H1 (cell line): ENCODE measurements around the gene KMT2E. TPM values are rescaled to one million over a fixed set of nuclear protein-coding genes. Genes with fewer than 3 reads are reported as not detected.

Experiments used
- CTCF ChIA-PET: fragments of 300-600 bp; sonication (Branson Sonifier 250); formaldehyde crosslinking; loops from one replicate; lab custom pipeline; 2021; ENCODE audit not compliant: partially characterized antibody; lab: Charles Lee
- POLR2A ChIA-PET: fragments of 300-600 bp; sonication (Branson Sonifier 250); formaldehyde crosslinking; loops from one replicate; lab custom pipeline; 2021; ENCODE audit warnings: inconsistent platforms; ENCODE audit not compliant: partially characterized antibody; lab: Charles Lee
- DNase-seq, 2 experiments: peaks; one replicate each; pipeline versions ENCODE4 v3.0.0 to v3.0.0-alpha.2; 2010 to 2022; ENCODE audit warnings: low spot score in 2 of 2, low read depth in 1 of 2, mixed read lengths in 1 of 2
- FAIRE-seq: peaks from 2 replicates; lab custom pipeline; 2011; peaks lifted over from hg19 to GRCh38; lab: Jason Lieb, UNC
- H2AFZ ChIP-seq: 2 replicates; pipeline ENCODE4 v1.8.1; 2012; ENCODE audit warnings: low read length, inconsistent platforms
- H2AK5ac ChIP-seq: 2 replicates; pipeline ENCODE4 v1.6.1; 2013; ENCODE audit warnings: low read depth, low read length
- H2BK120ac ChIP-seq: replicated peaks from 2 replicates; pipeline ENCODE3; 2013; ENCODE audit warnings: low read depth, low read length, inconsistent platforms
- H2BK12ac ChIP-seq: 2 replicates; pipeline ENCODE4 v1.6.1; 2013; ENCODE audit warnings: low read depth, low read length
- H2BK15ac ChIP-seq: 2 replicates; pipeline ENCODE4 v1.6.1; 2013; ENCODE audit warnings: low read length
- H2BK20ac ChIP-seq: 2 replicates; pipeline ENCODE4 v1.6.1; 2013; ENCODE audit warnings: low read length
- H2BK5ac ChIP-seq: 2 replicates; pipeline ENCODE4 v1.6.1; 2013; ENCODE audit warnings: low read depth, low read length
- H3K14ac ChIP-seq: 2 replicates; pipeline ENCODE4 v1.6.1; 2013; ENCODE audit warnings: inconsistent platforms; ENCODE audit not compliant: insufficient read length
- H3K18ac ChIP-seq: 2 replicates; pipeline ENCODE4 v1.6.1; 2013; ENCODE audit warnings: low read length; ENCODE audit errors: extremely low read depth
- H3K23ac ChIP-seq: 2 replicates; pipeline ENCODE4 v1.6.1; 2013; ENCODE audit warnings: inconsistent platforms; ENCODE audit not compliant: insufficient read length
- H3K23me2 ChIP-seq: 2 replicates; pipeline ENCODE4 v1.6.1; 2013; ENCODE audit warnings: low read depth, low read length
- H3K27ac ChIP-seq: 2 replicates; pipeline ENCODE4 v1.6.1; 2011; ENCODE audit warnings: low read depth, low read length, inconsistent platforms
- H3K27me3 ChIP-seq, 4 experiments: replicated peaks in 1 of 4; 1 replicate in 1 of 4; 2 replicates in 3 of 4; pipeline versions ENCODE4 v1.6.1 to v1.8.1; 2011 to 2013; ENCODE audit warnings: low read length in 3 of 4, mild to moderate bottlenecking in 3 of 4, inconsistent platforms in 2 of 4, mixed read lengths in 2 of 4, moderate library complexity in 1 of 4; ENCODE audit not compliant: control insufficient read depth in 3 of 4, insufficient read depth in 3 of 4; ENCODE audit errors: extremely low read depth in 1 of 4
- H3K36me3 ChIP-seq, 4 experiments: 2 replicates each; pipeline versions ENCODE4 v1.6.1 to v1.8.1; 2011 to 2013; ENCODE audit warnings: mild to moderate bottlenecking in 4 of 4, low read length in 3 of 4, moderate library complexity in 2 of 4, control low read depth in 1 of 4, inconsistent platforms in 1 of 4; ENCODE audit not compliant: insufficient read depth in 4 of 4, control insufficient read depth in 2 of 4
- H3K4ac ChIP-seq: replicated peaks from 2 replicates; pipeline ENCODE3; 2013; ENCODE audit warnings: low read length, low read depth, mixed read lengths, inconsistent platforms; ENCODE audit not compliant: insufficient read length
- H3K4me1 ChIP-seq, 4 experiments: replicated peaks in 1 of 4; 1 replicate in 1 of 4; 2 replicates in 3 of 4; pipeline versions ENCODE4 v1.6.1 to v1.8.1; 2011 to 2013; ENCODE audit warnings: low read length in 3 of 4, inconsistent platforms in 2 of 4, mixed read lengths in 1 of 4; ENCODE audit not compliant: insufficient read depth in 4 of 4, control insufficient read depth in 3 of 4
- H3K4me2 ChIP-seq, 2 experiments: 2 replicates each; pipeline versions ENCODE4 v1.6.1 to v1.8.1; 2011 to 2013; ENCODE audit warnings: low read depth in 2 of 2, low read length in 2 of 2, control low read depth in 1 of 2, inconsistent platforms in 1 of 2, mild to moderate bottlenecking in 1 of 2; ENCODE audit not compliant: insufficient read depth in 1 of 2
- H3K4me3 ChIP-seq, 4 experiments: fragments of 200-600, 300-600 bp in 1 of 4; sonication (generic), shearing (Covaris generic), sonication (Bioruptor Twin) in 1 of 4; 2 replicates each; pipeline versions ENCODE4 v1.5.1 to v1.8.1; 2011 to 2016; ENCODE audit warnings: low read length in 4 of 4, low read depth in 3 of 4, control low read depth in 2 of 4, inconsistent platforms in 2 of 4, mild to moderate bottlenecking in 2 of 4, mixed read lengths in 1 of 4, moderate library complexity in 1 of 4; ENCODE audit not compliant: insufficient read depth in 2 of 4; ENCODE audit errors: extremely low read depth in 1 of 4
- H3K56ac ChIP-seq: replicated peaks from 2 replicates; pipeline ENCODE3; 2013; ENCODE audit warnings: low read depth, mild to moderate bottlenecking, mixed read lengths, low read length, inconsistent platforms; ENCODE audit not compliant: insufficient read length
- H3K79me1 ChIP-seq: 2 replicates; pipeline ENCODE4 v1.6.1; 2013; ENCODE audit warnings: low read depth, low read length, control low read depth
- H3K79me2 ChIP-seq, 2 experiments: 2 replicates each; pipeline versions ENCODE4 v1.6.1 to v1.8.1; 2012 to 2013; ENCODE audit warnings: low read length in 2 of 2, mild to moderate bottlenecking in 2 of 2, inconsistent platforms in 1 of 2; ENCODE audit not compliant: insufficient read depth in 2 of 2, control insufficient read depth in 1 of 2
- H3K9ac ChIP-seq, 4 experiments: replicated peaks in 1 of 4; 1 replicate in 1 of 4; 2 replicates in 3 of 4; pipeline versions ENCODE4 v1.6.1 to v1.8.1; 2011 to 2013; ENCODE audit warnings: low read depth in 3 of 4, low read length in 3 of 4, control low read depth in 2 of 4, mild to moderate bottlenecking in 2 of 4, moderate library complexity in 2 of 4, inconsistent platforms in 1 of 4; ENCODE audit errors: extremely low read depth in 1 of 4
- H3K9me3 ChIP-seq, 2 experiments: 2 replicates each; pipeline versions ENCODE4 v1.6.1 to v1.8.1; 2012 to 2013; ENCODE audit warnings: mild to moderate bottlenecking in 2 of 2, moderate library complexity in 2 of 2, control low read depth in 1 of 2, inconsistent platforms in 1 of 2, low read depth in 1 of 2, low read length in 1 of 2, mixed read lengths in 1 of 2; ENCODE audit not compliant: insufficient read depth in 2 of 2
- H4K20me1 ChIP-seq, 2 experiments: replicated peaks in 1 of 2; 2 replicates each; pipeline versions ENCODE3 to v1.8.1; 2011 to 2013; ENCODE audit warnings: inconsistent platforms in 2 of 2, low read length in 2 of 2, mild to moderate bottlenecking in 1 of 2; ENCODE audit not compliant: insufficient read depth in 2 of 2, control insufficient read depth in 1 of 2
- H4K5ac ChIP-seq: 2 replicates; pipeline ENCODE4 v1.6.1; 2013; ENCODE audit warnings: low read length, low read depth, mixed read lengths, inconsistent platforms; ENCODE audit not compliant: insufficient read length
- H4K8ac ChIP-seq: 2 replicates; pipeline ENCODE4 v1.8.0; 2013; ENCODE audit warnings: mild to moderate bottlenecking, moderate library complexity, low read length, inconsistent platforms; ENCODE audit not compliant: insufficient read depth; ENCODE audit errors: extremely low read depth
- H4K91ac ChIP-seq: replicated peaks from 2 replicates; pipeline ENCODE3; 2013; ENCODE audit warnings: low read length, mixed read lengths, inconsistent platforms; ENCODE audit not compliant: insufficient read length
- ATF2 ChIP-seq: IDR thresholded peaks from 2 replicates; pipeline ENCODE4 v1.6.1; 2012; ENCODE audit warnings: low read length, inconsistent platforms
- EGR1 ChIP-seq: IDR thresholded peaks from 2 replicates; pipeline ENCODE4 v1.6.1; 2011; ENCODE audit warnings: low read depth, low read length, borderline replicate concordance
- EZH2 ChIP-seq: fragments of 200-600 bp; sonication (generic); IDR thresholded peaks from 2 replicates; pipeline ENCODE4 v1.7.1; 2012; ENCODE audit warnings: low read depth, mild to moderate bottlenecking, moderate library complexity, low read length, inconsistent platforms; ENCODE audit not compliant: severe bottlenecking
- GABPA ChIP-seq: IDR thresholded peaks from 2 replicates; pipeline ENCODE4 v1.6.1; 2011; ENCODE audit warnings: mild to moderate bottlenecking, low read length, moderate library complexity, borderline replicate concordance; ENCODE audit not compliant: insufficient read depth
- GTF2F1 ChIP-seq: IDR thresholded peaks from 2 replicates; pipeline ENCODE4 v1.6.1; 2012; ENCODE audit warnings: low read depth, low read length, improper control_type of control experiment, borderline replicate concordance
- HDAC6 ChIP-seq: IDR thresholded peaks from one replicate; pipeline ENCODE4 v1.7.1; 2012; ENCODE audit warnings: low read depth, mild to moderate bottlenecking, inconsistent platforms, low read length, moderate library complexity
- SIRT6 ChIP-seq: IDR thresholded peaks from one replicate; pipeline ENCODE4 v1.7.1; 2012; ENCODE audit warnings: low read length, inconsistent platforms
- TAF7 ChIP-seq: optimal IDR thresholded peaks from 2 replicates; pipeline ENCODE3; 2011; ENCODE audit warnings: low read depth, mild to moderate bottlenecking, inconsistent platforms, low read length, moderate library complexity, borderline replicate concordance
- TCF12 ChIP-seq: IDR thresholded peaks from 2 replicates; pipeline ENCODE4 v1.6.1; 2011; ENCODE audit warnings: low read depth, mild to moderate bottlenecking, low read length
- WGBS, 2 experiments: shearing (Covaris generic) in 1 of 2; methylation state at CpG; one replicate each; pipeline versions ENCODE4 v1.1.6 to v1.1.7; 2013 to 2015; ENCODE audit warnings: low lambda C conversion rate in 2 of 2, mixed read lengths in 2 of 2, inconsistent platforms in 1 of 2, low coverage in 1 of 2, missing lambda C conversion rate in 1 of 2; ENCODE audit not compliant: insufficient replicate concordance in 2 of 2, insufficient coverage in 1 of 2, insufficient read length in 1 of 2; ENCODE audit errors: extremely low coverage in 1 of 2, missing lambda C conversion rate in 1 of 2; 5-methylcytosine and 5-hydroxymethylcytosine counted together
- polyA plus RNA-seq, 7 experiments: library from polyadenylated mRNA; depleted of rRNA in 3 of 7; stranded (reverse) in 5 of 7; unstranded in 2 of 7; fragments of >200 nt in 5 of 7; fragments of 200-250 nt in 2 of 7; gene quantifications; 1 replicate in 5 of 7; 2 replicates in 1 of 7; 4 replicates in 1 of 7; pipeline versions ENCODE4 v1.2.1 to v1.2.3, GENCODE V29; 2011 to 2013; ENCODE audit warnings: missing spikeins in 2 of 7, mixed read lengths in 2 of 7
- total RNA-seq: library from RNA; stranded (reverse); fragmentation: NEBNext Ultra II Directional; extraction: Animal tissue kit (Norgen Biotek cat#: 25700); gene quantifications from 2 replicates; pipeline ENCODE4 v1.2.1, GENCODE V29; 2021

Gene KMT2E
- total and polyA plus RNA-seq, 2 of the 8 experiments (the other 6 are each of a cell fraction or from before 2014, with no cell fraction given): 10.9 to 45.0 TPM

- Histone ChIP-seq H3K9ac (no peak overlapping the region), H3K23ac (no peak overlapping the region), H3K4me2 (no peak overlapping the region), H4K91ac (no peak overlapping the region), H3K56ac (no peak overlapping the region), H3K36me3 (no peaks in the 10 kb centered on the region; a peak in 1 of 8 replicates), H3K79me1 (no peaks in the 10 kb centered on the region), H2BK5ac (no peak overlapping the region), H2BK120ac (no peak overlapping the region), H3K27me3 (no peaks in the 10 kb centered on the region), H4K8ac (no peak overlapping the region), H3K4me3 (no peak overlapping the region), H3K4me1 (peaks cover 0 to 13% (median 8%) of the 10 kb centered on the region in 4 experiments; a peak in 4 of 7 replicates), H2AFZ (no peak overlapping the region), H3K18ac (no peak overlapping the region), H4K5ac (no peak overlapping the region), H3K14ac (no peak overlapping the region), H3K27ac (no peak overlapping the region), H2BK12ac (no peak overlapping the region), H3K79me2 (peaks cover 0 to 12% of the 10 kb centered on the region in 2 experiments; a peak in 2 of 4 replicates), H2BK20ac (no peak overlapping the region), H3K4ac (no peak overlapping the region), H2AK5ac (no peak overlapping the region), H3K9me3 (no peaks in the 10 kb centered on the region), H2BK15ac (no peak overlapping the region), H4K20me1 (peaks cover under 1 to 7% of the 10 kb centered on the region in 2 experiments), H3K23me2 (peaks cover 2% of the 10 kb centered on the region; the same call in 1 of the 2 replicates)
- 86% methylated on average over 5 of the region's 5 CpGs; no CpG with 5 or more reads in 1 of the 2 experiments for WGBS, 2 experiments
- TF ChIP-seq EZH2 (no peak), EGR1 (no peak), TAF7 (no peak), GABPA (no peak), SIRT6 (no peak), GTF2F1 (no peak), HDAC6 (no peak), TCF12 (no peak), ATF2 (no peak)
- ChIA-PET POLR2A (interaction anchor here (1.0 to 5.6 kb wide), 5 partner anchors 8 to 40 kb away, joined by 3 to 118 read pairs (median 36); partner anchors contain the start of gene KMT2E), CTCF (interaction anchor here (0.6 to 4.0 kb wide), 26 partner anchors 8 to 609 kb away, joined by 3 to 18 read pairs (median 5); partner anchors contain the start of gene EFCAB10)
- DNase-seq (no peak), FAIRE-seq (no peak)
These were observed 33.6 kb upstream of the KMT2E start for GRCh38 chr7:104980440-104980839.
